SU-DHL-6 (cell line): ENCODE results near the gene OR13C5.
"Not testable (repeated sequence)": the region's sequence is repeated elsewhere in the genome, so short reads cannot be mapped to it uniquely, and the experiment has no call there.

Experiments
- H2AFZ ChIP-seq: fragments of 200-600 bp; sonication (generic); 2 replicates; pipeline ENCODE4 v1.6.1; 2014; ENCODE audit warnings: low read depth, mild to moderate bottlenecking, moderate library complexity, mixed read lengths, antibody characterized with exemption, low read length; ENCODE audit not compliant: severe bottlenecking
- H3F3A ChIP-seq: fragments of 200-600 bp; shearing (Covaris generic); 2 replicates; pipeline ENCODE4 v1.6.0; 2016; ENCODE audit warnings: antibody characterized with exemption, mild to moderate bottlenecking; ENCODE audit not compliant: insufficient read depth
- H3K27ac ChIP-seq: fragments of 200-600 bp; sonication (generic); 2 replicates; pipeline ENCODE4 v1.5.1; 2016; ENCODE audit warnings: low read depth, mild to moderate bottlenecking, low read length, moderate library complexity, mixed read lengths
- H3K27me3 ChIP-seq: fragments of 200-600 bp; sonication (generic), shearing (Covaris generic); 2 replicates; pipeline ENCODE4 v1.6.0; 2014; ENCODE audit warnings: mild to moderate bottlenecking, low read length
- H3K36me3 ChIP-seq: fragments of 200-600 bp; sonication (generic); 2 replicates; pipeline ENCODE4 v1.6.1; 2014; ENCODE audit warnings: mild to moderate bottlenecking, low read length, mixed read lengths
- H3K4me2 ChIP-seq: fragments of 300-600, 200-600 bp; shearing (Covaris generic), sonication (generic); 2 replicates; pipeline ENCODE4 v1.6.0; 2014; ENCODE audit warnings: low read length, low read depth, mild to moderate bottlenecking; ENCODE audit not compliant: poor library complexity, severe bottlenecking
- H3K4me3 ChIP-seq: fragments of 200-600 bp; sonication (generic); 2 replicates; pipeline ENCODE4 v1.5.1; 2014; ENCODE audit warnings: antibody characterized with exemption, low read length, mild to moderate bottlenecking, mixed read lengths; ENCODE audit not compliant: insufficient read depth, poor library complexity, severe bottlenecking
- H3K79me2 ChIP-seq: fragments of 200-600 bp; sonication (generic); 2 replicates; pipeline ENCODE4 v1.6.1; 2014; ENCODE audit warnings: mild to moderate bottlenecking, low read length, moderate library complexity; ENCODE audit not compliant: insufficient read depth
- H3K9ac ChIP-seq: fragments of 200-600 bp; sonication (generic); 2 replicates; pipeline ENCODE4 v1.7.0; 2014; ENCODE audit warnings: mild to moderate bottlenecking, low read length
- H3K9me2 ChIP-seq: fragments of 200-600 bp; sonication (generic); replicated peaks from 2 replicates; pipeline ENCODE4 v1.6.1; 2014; ENCODE audit warnings: low read length; ENCODE audit not compliant: insufficient read depth
- H3K9me3 ChIP-seq: fragments of 200-600 bp; sonication (generic); 2 replicates; pipeline ENCODE4 v1.6.1; 2014; ENCODE audit warnings: low read length, mixed read lengths; ENCODE audit not compliant: insufficient read depth
- H4K20me1 ChIP-seq: fragments of 200-600 bp; sonication (generic); 2 replicates; pipeline ENCODE4 v1.6.1; 2014; ENCODE audit warnings: low read depth, mild to moderate bottlenecking, antibody characterized with exemption, low read length, moderate library complexity, mixed read lengths
- EZH2phosphoT487 ChIP-seq: fragments of 200-600 bp; sonication (generic), shearing (Covaris generic); conservative IDR thresholded peaks from 2 replicates; pipeline ENCODE4 v1.6.1; 2018; ENCODE audit warnings: mild to moderate bottlenecking, antibody characterized with exemption, low read length, moderate library complexity, mixed read lengths
- TF ChIP-seq, protein P1 (sequence below): fragments of 200-600 bp; sonication (generic); IDR thresholded peaks from one replicate; pipeline ENCODE4 v1.5.1; 2017; ENCODE audit warnings: antibody characterized with exemption, mild to moderate bottlenecking, low read length, moderate library complexity; ENCODE audit not compliant: insufficient read depth, poor library complexity, severe bottlenecking

The OR13C5 gene, protein sequence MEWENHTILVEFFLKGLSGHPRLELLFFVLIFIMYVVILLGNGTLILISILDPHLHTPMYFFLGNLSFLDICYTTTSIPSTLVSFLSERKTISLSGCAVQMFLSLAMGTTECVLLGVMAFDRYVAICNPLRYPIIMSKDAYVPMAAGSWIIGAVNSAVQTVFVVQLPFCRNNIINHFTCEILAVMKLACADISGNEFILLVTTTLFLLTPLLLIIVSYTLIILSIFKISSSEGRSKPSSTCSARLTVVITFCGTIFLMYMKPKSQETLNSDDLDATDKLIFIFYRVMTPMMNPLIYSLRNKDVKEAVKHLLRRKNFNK

DNA sequence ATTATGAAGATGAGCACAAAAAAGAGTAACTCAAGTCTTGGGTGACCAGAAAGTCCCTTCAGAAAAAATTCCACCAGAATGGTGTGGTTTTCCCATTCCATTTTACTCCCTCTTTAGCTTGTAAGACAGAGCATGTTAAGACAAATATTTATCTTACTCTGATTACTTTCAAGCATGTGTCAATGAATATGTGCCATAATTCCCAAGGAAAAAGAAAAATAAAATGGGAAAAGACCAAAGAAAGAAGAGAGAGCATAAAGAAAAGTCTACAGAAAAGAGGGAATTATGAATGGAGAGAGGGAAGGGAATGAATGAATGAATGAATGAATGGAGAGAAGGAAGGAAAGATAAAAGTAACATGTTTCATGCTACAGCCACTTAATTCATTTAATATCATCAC lies at the start of gene OR13C5:
Gene OR13C5, minus strand, starts transcription at position 101 of the 400 bp plus-strand sequence. Its CDS starts 0 bp downstream, at position 101.
- H3K9me3 ChIP-seq, H3K27me3 ChIP-seq, H3F3A ChIP-seq, H3K36me3 ChIP-seq, H2AFZ ChIP-seq, H4K20me1 ChIP-seq, H3K9me2 ChIP-seq, H3K4me3 ChIP-seq, H3K4me2 ChIP-seq, H3K79me2 ChIP-seq, H3K27ac ChIP-seq, H3K9ac ChIP-seq: not testable (repeated sequence)

DNA sequence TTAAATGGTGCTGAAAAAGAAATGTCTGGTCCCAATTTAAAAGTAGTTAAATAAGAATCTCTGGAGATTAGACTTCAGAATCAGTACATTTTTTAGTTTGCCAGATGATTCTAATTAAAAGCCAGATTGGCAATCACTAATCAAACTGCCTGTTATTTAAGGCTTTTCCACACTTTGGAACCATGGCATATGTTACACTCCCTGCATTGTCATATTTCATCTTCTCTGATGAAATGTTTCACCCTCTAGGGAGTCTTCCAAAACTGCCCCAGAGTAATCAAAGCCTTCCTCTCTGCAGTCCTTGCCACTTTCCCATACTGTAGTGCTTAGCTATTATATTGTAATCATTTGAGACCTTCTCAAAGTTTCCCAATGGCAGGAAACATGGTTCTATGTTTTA lies 36.2 kb upstream of the OR13C5 start:
- H2AFZ ChIP-seq, result no peak overlapping the region
- no peaks in the 10 kb centered on the region for H3F3A ChIP-seq
- H3K9me2 ChIP-seq, result no peaks in the 10 kb centered on the region
- no peaks in the 10 kb centered on the region for H3K9me3 ChIP-seq
- H3K79me2 ChIP-seq, result no peaks in the 10 kb centered on the region
- no peaks in the 10 kb centered on the region for H3K36me3 ChIP-seq
- H3K27me3 ChIP-seq, result no peaks in the 10 kb centered on the region
- no peaks in the 10 kb centered on the region for H4K20me1 ChIP-seq
- TF ChIP-seq, protein P1, sequence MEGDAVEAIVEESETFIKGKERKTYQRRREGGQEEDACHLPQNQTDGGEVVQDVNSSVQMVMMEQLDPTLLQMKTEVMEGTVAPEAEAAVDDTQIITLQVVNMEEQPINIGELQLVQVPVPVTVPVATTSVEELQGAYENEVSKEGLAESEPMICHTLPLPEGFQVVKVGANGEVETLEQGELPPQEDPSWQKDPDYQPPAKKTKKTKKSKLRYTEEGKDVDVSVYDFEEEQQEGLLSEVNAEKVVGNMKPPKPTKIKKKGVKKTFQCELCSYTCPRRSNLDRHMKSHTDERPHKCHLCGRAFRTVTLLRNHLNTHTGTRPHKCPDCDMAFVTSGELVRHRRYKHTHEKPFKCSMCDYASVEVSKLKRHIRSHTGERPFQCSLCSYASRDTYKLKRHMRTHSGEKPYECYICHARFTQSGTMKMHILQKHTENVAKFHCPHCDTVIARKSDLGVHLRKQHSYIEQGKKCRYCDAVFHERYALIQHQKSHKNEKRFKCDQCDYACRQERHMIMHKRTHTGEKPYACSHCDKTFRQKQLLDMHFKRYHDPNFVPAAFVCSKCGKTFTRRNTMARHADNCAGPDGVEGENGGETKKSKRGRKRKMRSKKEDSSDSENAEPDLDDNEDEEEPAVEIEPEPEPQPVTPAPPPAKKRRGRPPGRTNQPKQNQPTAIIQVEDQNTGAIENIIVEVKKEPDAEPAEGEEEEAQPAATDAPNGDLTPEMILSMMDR, result no peak
- TF ChIP-seq EZH2phosphoT487, result no peak
- H3K27ac ChIP-seq, result no peak overlapping the region
- no peak overlapping the region for H3K4me2 ChIP-seq
- H3K9ac ChIP-seq, result no peak overlapping the region
- H3K4me3 ChIP-seq, result no peak overlapping the region

DNA sequence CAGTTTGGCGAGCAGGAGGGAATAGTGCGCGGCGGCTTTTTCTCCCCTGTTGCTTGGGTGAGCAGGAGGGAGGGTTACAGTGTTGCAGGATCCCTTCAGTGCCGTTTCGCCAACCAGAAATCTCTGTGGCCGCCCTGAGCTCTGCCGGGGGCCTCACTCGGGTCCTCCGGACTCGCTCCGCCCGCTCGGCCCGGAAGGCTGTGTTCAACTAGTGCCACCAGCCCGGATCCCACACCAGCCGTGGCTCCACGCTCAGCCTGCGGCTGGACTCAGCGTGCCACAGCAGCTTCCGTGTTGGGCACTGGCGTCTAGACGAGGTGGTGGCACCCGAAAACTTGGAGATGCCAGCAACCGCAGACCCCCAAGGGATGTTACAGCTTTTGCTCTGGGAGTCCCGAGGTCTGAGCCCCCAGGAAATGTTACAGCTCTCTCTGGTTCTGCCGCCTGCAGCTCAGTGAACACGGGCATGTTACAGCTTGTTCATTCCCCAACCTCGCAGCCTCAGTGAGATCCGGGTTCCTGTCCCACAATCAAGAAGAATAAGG lies 34.8 kb upstream of the OR13C5 start:
- H4K20me1 ChIP-seq, result no peaks in the 10 kb centered on the region
- no peak overlapping the region for H2AFZ ChIP-seq
- no peak overlapping the region for H3K9ac ChIP-seq
- H3K4me2 ChIP-seq, result no peak overlapping the region
- no peaks in the 10 kb centered on the region for H3K27me3 ChIP-seq
- TF ChIP-seq, protein P1, result no peak
- TF ChIP-seq EZH2phosphoT487, result no peak
- no peaks in the 10 kb centered on the region for H3K9me2 ChIP-seq
- no peaks in the 10 kb centered on the region for H3K79me2 ChIP-seq
- H3K27ac ChIP-seq, result no peak overlapping the region
- H3K4me3 ChIP-seq, result no peak overlapping the region
- no peaks in the 10 kb centered on the region for H3F3A ChIP-seq
- no peaks in the 10 kb centered on the region for H3K9me3 ChIP-seq
- H3K36me3 ChIP-seq, result no peaks in the 10 kb centered on the region

DNA sequence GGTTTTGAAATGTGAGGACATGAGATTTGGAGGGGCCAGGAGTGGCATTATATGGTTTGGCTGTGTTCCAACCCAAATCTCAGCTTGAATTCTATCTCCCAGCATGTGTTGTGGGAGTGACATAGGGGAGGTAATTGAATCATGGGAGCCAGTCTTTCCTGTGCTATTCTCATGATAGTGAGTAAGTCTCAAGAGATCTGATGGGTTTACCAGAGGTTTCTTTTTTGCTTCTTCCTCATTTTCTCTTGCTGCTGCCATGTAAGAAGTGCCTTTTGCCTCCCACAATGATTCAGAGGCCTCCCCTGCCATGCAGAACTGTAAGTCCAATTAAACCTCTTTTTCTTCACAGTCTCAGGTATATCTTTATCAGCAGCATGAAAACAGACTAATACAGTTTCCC lies 26.8 kb upstream of the OR13C5 start:
- H3K9ac ChIP-seq, H3K27ac ChIP-seq, H3K36me3 ChIP-seq, H3F3A ChIP-seq, H4K20me1 ChIP-seq, H3K4me3 ChIP-seq, H3K9me3 ChIP-seq, H3K4me2 ChIP-seq, H3K27me3 ChIP-seq, H3K9me2 ChIP-seq, H3K79me2 ChIP-seq, H2AFZ ChIP-seq: not testable (repeated sequence)
